ENCODE results near the gene DSCAML1. TPM values are rescaled to one million over a fixed set of nuclear protein-coding genes. Genes with fewer than 3 reads are reported as not detected.

The DSCAML1 gene
- total RNA-seq, 1 donor from 2014 or later, result 1.3 TPM

DNA sequence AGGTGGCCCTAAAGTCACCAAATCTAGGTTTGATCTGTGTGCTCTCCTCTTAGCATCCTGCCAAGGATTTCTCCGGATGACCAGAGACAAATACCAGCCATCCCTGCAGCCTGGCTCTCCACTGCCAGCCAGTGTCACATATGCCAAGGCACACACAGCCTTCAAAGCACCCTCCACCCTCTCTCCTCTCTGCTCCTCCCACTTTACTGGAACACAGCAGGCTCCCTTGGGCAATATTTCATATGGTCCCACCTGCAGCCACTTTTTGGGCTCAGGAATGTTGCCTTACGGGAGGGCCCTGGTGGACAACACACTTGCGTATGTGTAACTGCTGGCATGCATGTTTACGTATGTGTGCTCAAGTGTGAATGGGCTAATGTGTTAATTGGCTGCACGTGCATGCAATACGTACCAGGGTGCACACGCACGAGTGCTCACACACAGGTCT lies 285.5 kb downstream of the DSCAML1 start:
- Histone ChIP-seq H3K9me3 (no peaks in the 10 kb centered on the region), H3K4me1 (no peaks in the 10 kb centered on the region), H3K4me3 (no peak overlapping the region), H3K27ac (no peak overlapping the region), H3K36me3 (no peaks in the 10 kb centered on the region), H3K27me3 (no peaks in the 10 kb centered on the region)
- ATAC-seq (peak; percentile 4), DNase-seq (no peak)
- TF ChIP-seq, protein P1, sequence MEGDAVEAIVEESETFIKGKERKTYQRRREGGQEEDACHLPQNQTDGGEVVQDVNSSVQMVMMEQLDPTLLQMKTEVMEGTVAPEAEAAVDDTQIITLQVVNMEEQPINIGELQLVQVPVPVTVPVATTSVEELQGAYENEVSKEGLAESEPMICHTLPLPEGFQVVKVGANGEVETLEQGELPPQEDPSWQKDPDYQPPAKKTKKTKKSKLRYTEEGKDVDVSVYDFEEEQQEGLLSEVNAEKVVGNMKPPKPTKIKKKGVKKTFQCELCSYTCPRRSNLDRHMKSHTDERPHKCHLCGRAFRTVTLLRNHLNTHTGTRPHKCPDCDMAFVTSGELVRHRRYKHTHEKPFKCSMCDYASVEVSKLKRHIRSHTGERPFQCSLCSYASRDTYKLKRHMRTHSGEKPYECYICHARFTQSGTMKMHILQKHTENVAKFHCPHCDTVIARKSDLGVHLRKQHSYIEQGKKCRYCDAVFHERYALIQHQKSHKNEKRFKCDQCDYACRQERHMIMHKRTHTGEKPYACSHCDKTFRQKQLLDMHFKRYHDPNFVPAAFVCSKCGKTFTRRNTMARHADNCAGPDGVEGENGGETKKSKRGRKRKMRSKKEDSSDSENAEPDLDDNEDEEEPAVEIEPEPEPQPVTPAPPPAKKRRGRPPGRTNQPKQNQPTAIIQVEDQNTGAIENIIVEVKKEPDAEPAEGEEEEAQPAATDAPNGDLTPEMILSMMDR (IDR thresholded peaks at IDR 0.05), result no peak
- intact Hi-C loops (cut with DNase I), result no loop called here

DNA sequence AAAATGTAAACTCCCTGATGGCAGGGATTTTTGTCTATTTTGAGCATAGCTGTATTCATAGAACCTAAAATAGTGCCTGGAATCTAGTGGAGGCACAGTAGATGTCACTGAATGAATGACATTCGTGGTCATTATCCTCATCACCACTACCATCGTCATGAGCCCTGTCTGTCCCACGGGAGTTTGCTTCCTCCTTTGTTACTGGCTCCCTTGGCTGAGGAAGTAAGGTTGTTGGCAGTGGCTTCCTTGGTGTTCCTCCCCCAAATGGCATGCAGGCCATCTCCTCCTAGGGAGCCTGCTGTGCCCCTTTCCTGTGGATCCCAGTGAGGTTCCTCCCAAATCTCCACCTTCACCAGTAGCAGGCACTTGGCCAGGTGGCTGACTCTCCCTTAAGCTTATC lies 286.4 kb downstream of the DSCAML1 start:
- H3K9me3 ChIP-seq, result no peaks in the 10 kb centered on the region
- TF ChIP-seq, protein P1 (IDR thresholded peaks at IDR 0.05), result no peak

DNA sequence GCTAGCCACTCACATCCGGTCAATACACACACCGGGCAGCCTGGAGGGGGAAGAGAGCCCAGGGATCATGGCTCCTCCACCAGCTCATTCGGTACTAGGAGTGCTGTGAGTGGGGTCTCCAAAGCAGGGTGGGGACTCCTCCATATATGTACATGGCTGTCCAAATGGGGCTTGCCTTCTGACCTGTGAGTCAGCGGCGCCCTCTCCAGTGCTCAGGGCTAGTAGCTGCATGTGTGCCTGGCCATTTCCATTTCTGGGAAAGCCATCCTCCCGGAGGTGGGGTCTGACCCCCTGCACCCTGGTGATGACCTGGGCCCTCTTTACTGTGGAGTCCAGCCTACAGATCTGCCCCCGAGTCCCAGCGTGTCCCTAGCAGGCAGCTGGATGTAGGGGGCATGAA lies 287.5 kb downstream of the DSCAML1 start:
- Histone ChIP-seq H3K27ac (no peak overlapping the region), H3K9me3 (no peaks in the 10 kb centered on the region), H3K4me3 (no peak overlapping the region), H3K27me3 (no peaks in the 10 kb centered on the region), H3K4me1 (no peaks in the 10 kb centered on the region), H3K36me3 (no peaks in the 10 kb centered on the region)
- ATAC-seq (no peak), DNase-seq (no peak)
- intact Hi-C loops (cut with DNase I), result no loop called here
- TF ChIP-seq, protein P1 (IDR thresholded peaks at IDR 0.05), result no peak

More for the DNA sequence above, 286.4 kb downstream of the DSCAML1 start:
- H3K27me3 ChIP-seq, result no peaks in the 10 kb centered on the region
- DNase-seq (no peak), ATAC-seq (no peak)
- intact Hi-C loops (cut with DNase I), result no loop called here
- H3K27ac ChIP-seq, result no peak overlapping the region
- no peaks in the 10 kb centered on the region for H3K36me3 ChIP-seq
- no peaks in the 10 kb centered on the region for H3K4me1 ChIP-seq
- no peak overlapping the region for H3K4me3 ChIP-seq

DNA sequence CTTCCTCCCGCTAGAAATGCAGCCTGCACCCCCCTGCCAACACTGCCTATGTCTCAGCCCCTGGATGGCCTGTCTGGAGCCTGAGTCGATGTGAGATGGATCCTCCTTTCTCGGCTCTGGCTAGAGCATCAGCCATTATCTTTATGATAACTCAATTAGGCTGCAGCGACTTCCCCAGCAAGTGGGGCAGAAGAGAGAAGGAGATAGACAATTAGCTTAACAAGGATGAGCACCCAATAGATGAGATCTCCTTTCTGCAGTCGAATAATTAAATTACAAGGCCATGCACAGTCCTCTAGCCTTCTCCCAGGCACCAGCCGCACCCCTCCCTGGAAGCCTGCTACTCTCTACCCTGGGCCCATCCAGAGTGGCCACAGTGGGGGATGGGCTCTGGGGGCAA lies 290.0 kb downstream of the DSCAML1 start:
- H3K4me1 ChIP-seq, result no peaks in the 10 kb centered on the region
- no peak for DNase-seq
- no peaks in the 10 kb centered on the region for H3K9me3 ChIP-seq
- H3K27me3 ChIP-seq, result no peaks in the 10 kb centered on the region
- H3K4me3 ChIP-seq, result no peak overlapping the region
- intact Hi-C loops (cut with DNase I), result no loop called here
- ATAC-seq, result no peak
- TF ChIP-seq, protein P1 (IDR thresholded peaks at IDR 0.05), result no peak
- no peak overlapping the region for H3K27ac ChIP-seq
- H3K36me3 ChIP-seq, result no peaks in the 10 kb centered on the region

DNA sequence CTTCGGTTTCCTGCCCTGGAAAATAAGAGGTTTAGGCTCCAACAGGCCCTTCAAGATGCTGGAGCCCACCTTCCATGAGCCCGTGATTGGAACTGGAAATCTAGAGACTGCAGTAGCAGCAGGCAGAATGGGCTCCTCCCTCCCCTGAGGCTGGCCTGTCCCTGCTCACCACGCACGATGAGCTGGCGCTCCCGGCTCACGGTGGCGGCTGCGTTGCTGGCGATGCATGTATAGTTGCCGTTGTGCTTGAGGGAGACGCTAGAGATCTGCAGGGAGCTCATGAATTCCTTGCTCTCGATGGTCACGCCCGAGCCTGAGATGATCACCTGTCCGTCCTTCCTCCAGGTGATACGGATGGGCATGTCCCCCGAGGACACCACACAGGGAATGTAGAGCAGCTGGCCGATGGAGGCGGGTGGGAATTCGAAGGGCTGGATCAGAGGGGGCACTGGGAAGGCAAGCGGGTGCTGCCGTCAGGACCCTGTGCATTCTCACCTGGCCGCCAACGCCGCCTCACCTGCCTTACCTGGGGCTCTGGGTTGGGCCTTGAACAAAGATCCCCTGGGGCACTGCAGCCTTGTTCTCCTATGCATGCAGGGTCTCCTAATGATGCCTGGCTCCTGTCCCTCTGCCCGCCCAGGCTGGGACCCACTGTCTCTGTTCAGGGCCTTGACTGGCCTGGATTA lies 291.6 kb downstream of the DSCAML1 start:
- Histone ChIP-seq H3K4me1 (no peaks in the 10 kb centered on the region), H3K4me3 (no peak overlapping the region), H3K27me3 (no peaks in the 10 kb centered on the region), H3K9me3 (no peaks in the 10 kb centered on the region), H3K27ac (no peak overlapping the region), H3K36me3 (no peaks in the 10 kb centered on the region)
- TF ChIP-seq, protein P1 (IDR thresholded peaks at IDR 0.05), result no peak
- ATAC-seq (no peak), DNase-seq (no peak)
- intact Hi-C loops (cut with DNase I), result no loop called here

DNA sequence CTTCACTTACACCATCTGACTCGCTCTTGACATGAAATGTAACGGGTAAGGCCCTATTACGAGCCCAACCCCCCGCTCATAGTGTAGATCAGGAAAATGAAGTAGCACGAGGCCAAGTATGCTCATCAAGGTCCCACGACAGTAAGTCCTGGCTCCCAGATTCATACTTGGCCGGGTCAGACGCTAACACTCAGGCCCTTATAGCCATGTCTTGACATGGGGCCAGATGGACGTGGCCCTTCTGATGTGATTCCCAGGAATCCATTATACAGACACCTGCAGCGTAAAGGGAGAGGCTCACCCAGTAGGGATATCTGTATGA lies 294.3 kb downstream of the DSCAML1 start:
- Histone ChIP-seq H3K9me3 (no peaks in the 10 kb centered on the region), H3K27ac (no peak overlapping the region), H3K36me3 (no peaks in the 10 kb centered on the region), H3K4me3 (no peak overlapping the region), H3K4me1 (no peaks in the 10 kb centered on the region), H3K27me3 (no peaks in the 10 kb centered on the region)
- intact Hi-C loops (cut with DNase I), result no loop called here
- DNase-seq (no peak), ATAC-seq (no peak)
- TF ChIP-seq, protein P1 (IDR thresholded peaks at IDR 0.05), result no peak
